ENCODE data around the gene DROSHA.

Gene DROSHA

GRCh38 chr5:31469466-31469865 is 62.4 kb downstream of the DROSHA start:
- DNase-seq: no peak

GRCh38 chr5:31465291-31465690 is 66.6 kb downstream of the DROSHA start:
- DNase-seq: no peak

DNA sequence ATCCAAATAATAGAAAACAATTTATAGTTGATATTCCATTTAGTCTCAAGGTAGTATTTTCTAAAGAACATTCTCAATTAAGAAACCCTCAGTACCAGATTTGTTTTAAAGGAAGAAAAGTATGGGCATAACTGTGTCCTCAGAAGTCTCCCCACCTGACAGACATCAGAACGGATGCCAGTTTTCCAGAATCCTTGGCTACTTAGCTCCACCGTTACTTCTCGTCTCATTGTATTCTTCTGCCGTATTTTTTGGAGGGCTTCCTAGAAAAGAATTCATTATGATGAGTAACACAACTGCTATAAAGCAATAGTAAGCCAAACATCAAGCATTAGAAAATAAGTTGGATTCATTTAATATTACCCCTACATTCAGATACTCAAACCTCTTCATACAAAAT is 67.8 kb downstream of the DROSHA start:
- no peak for DNase-seq

GRCh38 chr5:31463351-31463750 is 68.5 kb downstream of the DROSHA start:
- DNase-seq: no peak

DNA sequence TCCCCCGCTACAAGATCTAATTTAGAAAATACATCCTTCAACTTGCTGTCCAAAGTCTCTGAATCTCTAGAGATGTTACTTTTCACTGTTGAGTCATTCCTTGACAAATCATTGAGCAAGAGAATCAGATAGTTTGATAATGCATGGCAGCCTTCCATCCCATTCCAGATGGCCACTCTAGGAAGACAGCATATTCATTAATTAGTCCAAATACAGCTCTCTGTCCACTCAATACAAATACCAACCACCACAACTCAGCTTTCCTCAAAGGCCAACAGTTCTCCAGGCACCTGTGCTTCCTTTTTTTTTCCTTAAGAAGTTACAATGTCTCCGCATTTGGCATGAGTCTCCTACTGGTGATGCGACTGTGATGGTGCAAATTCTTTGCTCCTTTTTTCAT is 72.3 kb downstream of the DROSHA start:
- DNase-seq: no peak

- no peak for DNase-seq
Measured at GRCh38 chr5:31455172-31455571, 76.7 kb downstream of the DROSHA start.

DNA sequence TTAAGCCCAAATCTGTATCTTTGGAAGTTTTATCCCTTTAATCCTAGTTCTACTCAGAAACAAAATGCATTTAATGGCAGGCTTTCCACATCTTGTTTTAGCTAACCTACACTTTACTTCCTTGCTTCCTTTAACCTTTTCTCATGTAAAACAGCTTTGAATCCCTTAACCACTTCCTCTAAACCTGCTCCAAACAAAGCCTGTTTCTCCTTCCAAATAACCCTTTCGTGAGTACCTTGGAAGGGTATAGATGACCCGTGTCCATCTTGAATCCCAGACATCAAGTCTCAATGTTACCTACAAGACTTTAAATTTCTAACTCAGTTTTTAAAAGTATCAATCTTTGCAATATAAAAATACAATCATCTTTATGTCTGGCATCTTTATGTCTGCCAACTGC is 78.4 kb downstream of the DROSHA start:
- DNase-seq: no peak

DNA sequence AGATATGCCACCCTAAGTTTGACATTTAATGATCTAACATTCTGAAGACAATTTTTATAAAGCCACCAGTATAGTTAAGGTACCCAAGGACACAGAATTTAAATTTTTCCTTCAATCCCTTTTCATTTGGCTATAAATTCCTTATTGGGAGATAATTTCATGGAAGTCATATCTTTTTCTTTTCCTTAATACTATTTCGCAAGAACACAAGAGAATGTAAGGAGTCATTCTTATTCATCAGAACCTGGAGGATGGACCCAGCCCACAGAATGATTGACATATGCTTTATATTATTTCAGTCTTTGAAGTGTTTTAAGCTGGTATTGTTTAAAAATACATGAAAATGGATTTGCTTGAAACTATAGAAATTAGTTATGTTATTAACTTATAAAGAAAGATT is 79.6 kb downstream of the DROSHA start:
- DNase-seq: no peak

GRCh38 chr5:31449962-31450361 is 81.9 kb downstream of the DROSHA start:
- DNase-seq: no peak

- no peak for DNase-seq
Measured at GRCh38 chr5:31449174-31449573, 82.7 kb downstream of the DROSHA start.

DNA sequence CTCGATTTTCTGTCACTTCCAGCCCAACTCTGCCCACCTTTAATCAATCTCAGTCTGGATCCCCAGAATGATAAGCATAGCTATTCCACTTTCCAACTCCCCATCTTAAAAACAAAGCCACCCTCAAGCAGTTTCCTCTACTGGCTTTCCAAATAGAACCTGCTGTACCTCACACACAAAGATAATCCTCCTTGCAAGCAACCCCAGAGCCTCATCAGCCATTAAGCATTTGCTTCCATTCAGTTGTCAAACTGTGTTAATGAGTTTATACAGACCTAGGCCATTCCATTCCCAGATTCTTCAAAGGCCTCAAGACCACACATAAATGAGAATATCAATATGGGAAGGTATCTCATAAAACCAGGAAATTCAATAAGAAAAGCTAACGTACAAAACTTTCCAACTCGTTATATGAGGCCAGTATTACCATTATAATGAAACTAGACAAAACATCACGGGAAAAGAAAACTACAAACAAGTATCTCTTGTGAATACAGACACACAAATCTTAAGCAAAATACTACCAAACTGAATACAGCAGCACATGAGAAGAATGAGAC is 86.8 kb downstream of the DROSHA start:
- DNase-seq: no peak

GRCh38 chr5:31443572-31443971 is 88.3 kb downstream of the DROSHA start:
- DNase-seq: no peak

DNA sequence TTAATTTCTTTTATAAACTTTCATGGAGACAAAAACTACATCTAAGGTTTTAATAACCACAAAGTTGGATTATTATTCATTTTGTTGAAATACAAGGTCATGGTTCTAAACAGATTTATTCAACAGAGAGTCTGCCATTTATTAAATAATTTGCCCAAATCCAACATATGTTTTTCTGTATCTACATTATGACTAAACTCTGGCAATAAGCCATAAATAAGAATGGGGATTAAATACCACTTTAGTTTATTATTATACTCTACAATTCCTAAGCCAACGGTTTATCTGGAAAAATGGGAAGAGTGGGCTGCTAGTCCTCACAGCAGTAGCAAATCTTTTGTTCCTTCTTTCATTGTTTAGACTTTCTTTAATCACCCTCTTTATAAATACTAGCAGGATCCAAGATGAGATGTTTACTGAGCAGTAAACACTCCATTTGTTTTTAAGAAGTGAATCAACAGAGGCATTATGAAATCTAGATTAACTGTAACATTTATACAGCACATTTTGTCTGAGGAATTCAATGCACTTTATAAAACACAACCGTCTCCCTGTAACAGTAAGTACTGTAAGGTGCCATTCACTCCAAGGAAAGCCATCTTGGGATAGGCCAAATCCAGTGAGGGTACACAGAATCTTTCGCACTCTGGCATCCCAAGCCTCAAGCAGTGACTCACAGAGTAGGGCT is 89.7 kb downstream of the DROSHA start:
- no peak for DNase-seq

DNA sequence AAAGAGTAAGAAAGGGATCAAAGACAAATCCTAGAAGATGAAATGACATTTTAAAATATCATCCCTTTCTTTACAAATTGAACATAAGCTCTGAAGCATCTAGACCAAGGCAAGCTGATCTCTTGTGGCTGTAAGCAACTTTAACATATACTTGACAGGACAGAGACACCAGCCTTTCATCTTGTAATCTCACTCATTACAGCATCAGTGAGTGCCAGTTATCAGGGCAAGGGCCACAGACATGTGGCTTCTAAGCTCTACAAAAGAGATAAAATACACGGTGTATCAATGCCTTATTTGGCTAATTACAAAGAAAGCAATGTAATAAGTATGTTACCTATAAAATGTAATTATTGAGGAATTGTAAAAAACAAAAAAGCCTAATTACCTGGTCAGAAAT is 95.0 kb downstream of the DROSHA start:
- no peak for DNase-seq

DNA sequence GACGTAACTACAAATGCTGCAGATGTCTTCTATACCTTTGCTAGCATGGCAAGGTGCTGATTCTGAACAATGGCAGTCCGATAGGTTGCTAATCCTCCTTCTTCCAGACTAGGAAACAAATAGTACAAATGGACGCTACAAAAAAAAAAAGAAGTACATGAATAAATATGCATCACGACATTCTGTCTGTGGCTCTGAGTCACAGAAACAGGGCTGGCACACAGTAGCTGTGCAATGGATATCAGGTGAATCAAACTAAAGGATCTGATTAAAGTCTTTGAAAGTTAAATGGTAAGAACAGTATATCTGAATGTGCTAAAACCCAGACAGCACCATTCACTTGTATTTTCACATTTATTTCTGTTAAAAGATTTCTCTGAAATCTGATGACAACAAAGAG is 96.2 kb downstream of the DROSHA start:
- no peak for DNase-seq

DNA sequence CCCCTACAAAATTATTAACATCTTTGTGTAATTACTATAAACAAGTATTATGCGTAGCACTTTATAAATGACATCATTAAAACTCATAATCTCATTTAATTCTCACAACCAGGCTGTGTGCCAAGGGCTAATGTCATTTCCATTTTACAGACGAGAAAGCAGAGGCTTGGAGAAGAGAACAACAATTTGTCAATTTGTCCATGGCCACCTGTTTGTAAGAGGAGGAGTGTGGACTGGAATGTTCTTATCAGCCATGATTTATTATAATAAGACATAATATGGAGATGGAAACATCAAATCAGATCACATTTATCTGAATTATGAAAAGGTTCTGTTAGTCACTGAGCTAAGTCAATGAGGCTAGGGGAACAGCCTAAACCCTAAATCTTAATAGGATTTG is 97.0 kb downstream of the DROSHA start:
- no peak for DNase-seq

GRCh38 chr5:31433229-31433628 is 98.7 kb downstream of the DROSHA start:
- no peak for DNase-seq

DNA sequence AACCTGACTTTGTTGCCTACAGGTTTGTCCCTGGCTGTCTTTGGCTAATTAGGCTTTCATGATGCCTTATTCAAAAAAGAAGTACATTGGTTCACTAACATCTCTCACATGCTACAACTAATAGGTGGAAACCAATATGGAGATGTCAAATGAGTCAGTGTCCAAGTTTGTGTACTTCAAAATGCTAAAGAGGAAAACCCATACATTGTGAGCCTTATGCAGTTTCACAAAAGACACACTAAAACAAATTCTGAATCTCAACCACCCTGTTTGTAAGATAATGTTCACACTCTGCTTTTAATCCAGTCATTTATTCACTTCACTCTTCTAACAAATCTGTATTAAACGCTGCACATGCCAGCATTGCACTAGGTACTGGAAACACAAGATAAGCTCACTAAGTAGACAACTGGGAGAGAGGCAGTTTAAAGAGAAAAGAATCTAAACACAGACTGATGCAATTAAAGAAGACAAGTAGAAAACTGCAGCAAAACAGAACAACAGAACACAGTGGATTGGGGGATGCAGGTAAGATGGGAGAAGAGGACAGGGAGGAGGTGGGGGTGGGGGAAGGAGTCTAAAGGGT is 104.1 kb downstream of the DROSHA start:
- no peak for DNase-seq

DNA sequence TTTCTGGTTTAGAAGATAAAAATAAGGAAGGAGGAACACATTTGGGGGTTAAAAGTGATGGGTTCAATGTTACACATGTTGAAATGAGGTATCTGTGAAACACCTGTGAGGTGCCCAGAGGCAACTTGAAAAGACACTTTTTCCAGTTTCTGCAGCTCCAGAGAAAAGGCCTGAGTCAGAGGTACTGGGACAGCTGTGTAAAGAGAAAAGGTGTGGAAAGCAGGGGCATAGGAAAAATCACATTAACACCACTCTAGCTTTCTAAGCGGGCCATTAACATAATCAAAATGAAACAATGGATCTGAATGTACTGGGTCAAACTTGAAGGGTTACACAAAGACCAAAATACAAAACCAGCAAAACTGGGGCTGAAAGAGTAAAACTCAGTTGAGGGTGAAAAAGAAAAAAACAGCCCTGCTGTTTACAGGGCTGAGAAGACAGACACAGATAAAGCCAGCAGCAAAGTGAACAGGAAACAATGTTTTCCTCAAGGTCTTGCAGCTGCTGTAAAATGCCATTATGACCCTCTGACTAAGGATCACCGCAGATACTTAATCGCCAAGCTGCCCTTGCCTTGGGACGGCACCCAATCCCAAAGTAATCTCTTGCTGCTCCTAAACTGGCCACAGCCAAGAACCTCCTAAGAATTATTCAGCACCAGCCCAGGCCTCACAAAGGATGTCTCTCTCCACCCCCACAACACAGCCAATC is 104.7 kb downstream of the DROSHA start:
- no peak for DNase-seq

DNA sequence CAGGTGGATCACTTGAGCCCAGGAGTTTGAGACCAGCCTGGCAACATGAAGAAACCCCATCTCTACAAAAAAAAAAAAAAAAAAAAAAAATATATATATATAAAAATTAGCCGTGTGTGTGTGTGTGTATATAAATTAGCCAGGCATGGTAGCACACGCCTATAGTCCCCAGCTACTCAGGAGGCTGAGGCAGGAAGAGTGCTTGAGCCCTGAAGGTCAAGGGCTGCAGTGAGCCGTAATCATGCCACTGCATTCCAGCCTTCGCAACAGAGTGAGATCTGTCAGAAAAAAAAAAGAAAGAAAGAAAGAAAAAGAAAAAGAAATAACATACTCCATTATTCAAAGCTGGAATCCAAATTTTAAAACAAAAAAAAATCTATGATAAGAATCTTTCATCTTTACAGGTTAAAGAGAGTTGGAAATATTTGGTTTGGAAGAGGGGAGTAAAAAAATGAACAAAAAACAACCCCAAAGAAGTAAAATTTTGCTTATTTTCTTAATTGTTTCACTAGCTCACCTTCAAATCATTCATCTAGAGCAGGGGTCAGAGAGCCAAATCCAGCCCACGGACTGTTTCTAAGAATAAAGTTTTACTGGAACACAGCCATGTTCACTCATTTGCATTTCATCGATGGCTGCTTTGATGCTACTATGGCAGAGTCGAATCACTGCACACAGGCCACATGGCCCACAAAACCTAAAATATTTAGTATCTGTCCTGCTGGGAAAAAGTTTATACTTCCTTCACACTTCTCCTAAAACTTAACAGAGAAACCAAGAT is 109.9 kb downstream of the DROSHA start:
- no peak for DNase-seq

- no peak for DNase-seq
Measured at GRCh38 chr5:31417512-31417911, 114.4 kb downstream of the DROSHA start.

DNA sequence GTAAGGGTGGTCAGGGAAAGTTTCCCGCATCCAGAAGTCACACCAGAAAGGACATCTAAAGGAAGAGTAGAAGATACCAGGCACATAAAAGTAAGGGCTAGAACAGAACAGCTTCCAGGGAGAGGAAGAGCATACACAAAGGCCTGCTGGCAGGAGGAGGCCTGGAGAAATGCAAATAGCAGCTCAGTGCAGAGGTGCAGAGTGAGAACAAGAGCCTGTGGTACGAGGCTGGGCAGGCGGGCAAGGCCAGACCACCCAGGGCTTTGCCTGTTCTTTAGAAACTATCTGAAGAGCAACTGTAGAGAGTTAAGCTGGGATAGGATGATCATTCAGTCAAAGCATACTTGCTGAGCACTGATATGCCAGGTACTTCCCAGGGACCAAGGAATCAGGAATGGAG is 115.3 kb downstream of the DROSHA start:
- DNase-seq: no peak

GRCh38 chr5:31415960-31416359 is 115.9 kb downstream of the DROSHA start:
- DNase-seq: no peak

Data from NCI-H1417 treated with DMSO at 0.1 percent for 48 hours (cell line).